HG03571 (cell line): ENCODE results near the gene EEF1AKMT3.

ENCODE experiments used
- ATAC-seq: cut with Tn5 transposase; IDR thresholded peaks from one replicate; pipeline ENCODE4 v1.9.1; 2021; ENCODE audit not compliant: unreplicated experiment

Gene EEF1AKMT3

DNA sequence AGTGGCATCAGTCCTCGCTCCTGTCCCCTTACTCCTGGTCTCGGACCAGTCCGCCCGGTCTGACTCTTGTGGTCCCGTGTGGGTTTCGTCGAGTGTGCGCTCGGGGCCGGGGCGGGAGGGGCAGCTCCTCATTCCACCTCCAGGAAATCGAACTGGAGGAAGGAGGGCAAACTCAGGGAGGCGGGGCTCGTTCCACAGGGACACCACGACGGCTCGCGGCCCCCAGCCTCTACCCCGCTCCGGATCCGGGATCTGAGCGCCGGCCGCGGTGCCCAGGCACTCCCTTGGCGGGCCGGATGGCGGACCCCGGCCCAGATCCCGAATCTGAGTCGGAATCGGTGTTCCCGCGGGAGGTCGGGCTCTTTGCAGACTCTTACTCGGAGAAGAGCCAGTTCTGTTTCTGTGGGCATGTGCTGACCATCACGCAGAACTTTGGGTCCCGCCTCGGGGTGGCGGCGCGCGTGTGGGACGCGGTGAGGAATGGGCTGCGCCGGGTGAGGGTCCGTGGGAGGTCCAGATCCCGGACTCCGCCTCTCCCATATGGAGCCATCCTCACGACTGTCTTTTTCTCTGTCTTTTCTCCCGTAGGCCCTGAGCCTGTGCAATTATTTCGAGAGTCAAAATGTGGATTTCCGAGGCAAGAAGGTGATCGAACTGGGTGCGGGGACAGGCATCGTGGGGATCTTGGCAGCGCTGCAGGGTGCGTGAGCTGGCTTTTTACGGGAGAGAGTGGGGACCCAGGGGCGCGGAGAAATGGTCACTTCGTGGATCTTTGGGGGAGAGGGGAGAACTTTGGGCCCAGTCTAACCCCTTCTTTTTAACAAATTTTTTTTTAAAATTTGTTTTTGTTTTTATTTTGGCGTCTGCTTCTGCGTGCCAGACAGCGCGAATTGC lies at the start of gene EEF1AKMT3:
Gene EEF1AKMT3 (plus strand): TSS at position 186 of the 894 bp plus-strand sequence. CDS start 111 bp downstream, at position 297.
- peak; percentile 33 for ATAC-seq

DNA sequence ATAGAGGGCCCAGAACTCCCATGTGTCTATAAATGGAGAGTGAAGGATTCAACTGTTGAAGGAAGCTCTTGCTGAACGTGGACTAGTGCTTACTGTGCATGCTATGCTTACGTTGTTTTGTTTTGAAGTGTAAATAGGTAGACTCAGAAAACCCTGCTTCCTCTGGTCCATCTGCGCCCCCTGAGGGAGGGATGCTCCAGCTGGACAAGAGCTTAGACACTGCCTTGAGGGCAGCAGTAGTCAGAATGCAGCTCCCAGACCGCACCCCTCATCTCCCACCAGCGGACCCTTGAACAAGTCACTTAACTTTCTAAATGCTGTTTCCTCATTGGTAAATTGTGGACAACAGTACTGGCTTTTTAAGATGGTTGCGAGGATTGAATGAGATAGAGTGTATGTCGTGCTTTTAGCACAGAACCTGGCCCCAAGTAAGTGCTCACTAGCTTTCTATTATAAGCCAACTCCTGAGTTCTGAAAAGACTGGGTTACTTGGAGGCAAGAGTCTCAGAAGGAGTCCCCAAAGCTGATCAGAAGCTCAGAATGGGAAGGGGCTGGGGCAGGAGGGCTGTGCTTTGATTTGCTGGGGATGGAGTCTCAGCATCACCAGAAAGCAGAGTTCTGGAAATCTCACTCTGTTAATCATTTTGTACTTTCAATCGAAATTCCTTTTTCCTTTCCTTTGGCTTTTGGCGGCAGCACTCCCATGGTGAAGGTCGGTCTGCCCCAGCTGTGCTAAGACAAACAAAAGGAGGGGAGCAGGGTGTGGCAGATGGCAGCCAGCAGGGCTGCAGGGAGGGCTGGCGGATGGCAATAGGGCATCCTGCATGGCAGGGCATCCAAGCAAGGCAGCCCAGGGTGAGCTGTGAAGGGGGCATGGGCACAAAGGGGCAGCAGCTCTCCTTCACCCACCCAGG lies 49.4 kb upstream of the EEF1AKMT3 start:
- no peak for ATAC-seq

GRCh38 chr12:57723630-57723962 lies 48.8 kb upstream of the EEF1AKMT3 start:
- no peak for ATAC-seq

DNA sequence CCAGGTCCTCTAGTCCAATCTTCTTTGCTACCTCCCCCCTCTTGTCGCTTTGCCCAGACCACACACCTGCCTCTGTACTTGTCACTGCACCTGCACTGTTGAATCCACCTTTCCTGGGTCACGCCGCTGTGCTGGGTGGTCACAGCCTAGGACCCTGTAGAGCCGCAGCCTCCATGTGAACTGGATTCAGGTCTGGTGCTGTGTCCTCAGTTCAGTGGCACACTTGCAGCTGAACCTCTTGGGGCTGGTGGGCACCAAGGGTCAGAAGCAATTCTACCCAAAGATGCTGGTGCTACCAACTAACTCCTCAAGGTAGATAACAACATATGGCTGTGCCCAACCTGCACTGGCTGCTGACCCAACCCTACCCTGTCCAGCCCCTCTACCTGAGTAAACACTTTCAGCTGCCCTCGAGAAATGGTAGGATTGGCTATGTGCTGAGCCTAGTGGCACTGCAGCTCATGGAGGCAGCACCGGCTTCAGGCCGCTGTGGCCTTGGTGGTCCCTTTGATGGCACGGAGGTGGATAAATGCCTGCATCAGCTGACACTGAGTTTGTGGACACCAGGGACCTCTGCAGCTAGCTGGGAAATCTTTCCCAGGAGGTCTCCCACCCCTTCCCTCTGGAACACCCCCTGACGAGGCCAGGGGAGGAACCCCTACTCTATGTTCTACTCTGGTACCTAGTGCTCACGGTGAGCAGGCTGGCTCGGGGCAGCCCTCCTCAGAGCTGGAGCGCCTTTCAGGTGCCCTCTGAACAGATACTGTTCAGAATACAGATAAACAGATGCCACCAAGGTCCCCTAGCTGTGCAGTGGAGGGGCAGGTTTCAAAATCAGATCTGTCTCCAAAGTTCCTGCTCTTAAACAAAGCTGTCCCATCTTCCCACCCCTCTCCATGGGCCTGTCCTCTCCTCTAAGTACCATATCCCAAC lies 48.1 kb upstream of the EEF1AKMT3 start:
- no peak for ATAC-seq

DNA sequence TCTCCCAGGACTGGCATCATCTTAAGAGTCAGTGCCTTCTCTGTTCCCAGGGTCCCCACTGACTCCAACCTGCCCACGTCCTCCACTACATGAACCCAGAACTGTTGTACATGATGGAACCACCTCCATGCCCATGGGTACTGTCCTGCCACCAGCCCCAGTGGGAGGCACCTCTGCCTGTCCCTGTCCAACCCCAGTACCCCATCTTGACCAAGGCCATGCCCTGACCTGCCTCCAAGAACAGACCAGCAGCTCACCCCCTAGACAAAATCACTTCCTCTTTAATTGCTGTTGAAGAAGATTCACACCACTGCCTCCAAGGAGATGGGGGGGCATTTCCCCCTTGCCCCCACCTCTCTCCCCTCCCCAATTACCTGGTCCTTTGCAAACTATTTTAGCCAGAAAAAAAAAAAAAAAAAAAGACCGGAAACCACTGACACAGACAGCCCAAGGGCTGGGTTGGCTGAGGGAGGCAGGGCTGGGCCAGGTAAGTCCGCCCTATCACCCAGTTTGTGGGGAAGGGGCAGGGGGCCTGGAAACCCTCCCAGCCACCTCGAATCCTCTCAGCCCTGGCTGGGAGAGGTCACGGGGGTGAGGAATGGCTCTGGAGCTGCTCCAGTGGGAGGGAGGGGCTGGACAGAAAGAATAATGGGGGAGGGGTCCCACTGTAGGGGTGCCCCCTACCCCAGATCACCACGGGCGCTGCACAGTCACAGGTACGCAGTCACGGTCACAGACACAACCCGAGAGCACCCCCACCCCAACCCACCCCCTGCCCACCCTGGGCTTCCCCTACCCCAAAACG lies 47.3 kb upstream of the EEF1AKMT3 start:
- no peak for ATAC-seq

DNA sequence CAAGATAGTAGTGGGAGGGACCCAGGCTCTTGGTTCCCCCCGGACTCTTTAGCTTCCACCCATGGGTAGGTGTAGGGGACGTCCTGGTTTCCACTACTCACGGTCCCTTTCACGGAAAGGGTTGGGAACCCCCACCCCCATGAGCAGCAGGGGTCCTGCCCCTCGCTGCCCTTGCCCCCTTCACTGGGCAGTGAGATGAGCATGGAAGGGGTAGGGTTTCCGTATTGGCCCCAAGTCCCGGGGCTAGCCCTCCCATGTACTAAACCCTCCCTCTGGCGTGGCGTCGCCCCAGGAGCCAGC lies 46.6 kb upstream of the EEF1AKMT3 start:
- ATAC-seq: no peak

DNA sequence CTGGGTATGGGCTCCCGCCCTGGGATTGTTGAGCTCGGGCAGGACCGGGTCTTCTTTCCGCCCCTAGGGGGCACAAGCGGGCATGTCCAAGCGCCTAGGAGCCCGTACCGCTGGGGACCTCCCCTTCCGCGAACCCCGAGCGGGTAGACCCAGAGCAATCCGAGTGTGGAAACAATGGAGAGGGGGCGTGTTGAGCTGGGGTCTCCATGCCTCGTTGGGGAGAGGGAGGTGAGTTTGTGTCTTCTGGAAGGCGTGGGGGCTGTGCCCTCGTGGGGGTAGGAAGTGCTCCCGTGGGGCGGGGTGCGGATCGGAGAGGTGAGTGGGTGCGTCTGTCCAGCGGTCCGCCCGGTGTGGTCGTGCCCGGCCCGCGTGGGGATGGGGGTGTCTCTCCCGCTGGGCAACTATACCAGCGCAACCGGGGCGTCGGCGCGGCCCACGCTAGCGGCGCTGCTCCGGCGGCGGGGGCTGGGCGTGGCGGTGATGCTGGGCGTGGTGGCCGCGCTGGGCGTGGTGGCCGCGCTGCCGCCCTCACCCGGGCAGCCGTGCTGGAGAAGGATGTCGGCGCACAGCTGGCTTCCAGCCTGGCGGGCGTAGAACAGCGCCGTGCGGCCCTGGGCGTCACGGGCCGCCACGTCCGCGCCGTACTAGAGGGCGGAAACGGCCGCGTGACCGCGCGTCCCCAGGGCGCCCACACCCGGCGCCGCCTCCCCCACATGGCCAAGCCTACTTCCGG lies 46.1 kb upstream of the EEF1AKMT3 start:
- no peak for ATAC-seq

DNA sequence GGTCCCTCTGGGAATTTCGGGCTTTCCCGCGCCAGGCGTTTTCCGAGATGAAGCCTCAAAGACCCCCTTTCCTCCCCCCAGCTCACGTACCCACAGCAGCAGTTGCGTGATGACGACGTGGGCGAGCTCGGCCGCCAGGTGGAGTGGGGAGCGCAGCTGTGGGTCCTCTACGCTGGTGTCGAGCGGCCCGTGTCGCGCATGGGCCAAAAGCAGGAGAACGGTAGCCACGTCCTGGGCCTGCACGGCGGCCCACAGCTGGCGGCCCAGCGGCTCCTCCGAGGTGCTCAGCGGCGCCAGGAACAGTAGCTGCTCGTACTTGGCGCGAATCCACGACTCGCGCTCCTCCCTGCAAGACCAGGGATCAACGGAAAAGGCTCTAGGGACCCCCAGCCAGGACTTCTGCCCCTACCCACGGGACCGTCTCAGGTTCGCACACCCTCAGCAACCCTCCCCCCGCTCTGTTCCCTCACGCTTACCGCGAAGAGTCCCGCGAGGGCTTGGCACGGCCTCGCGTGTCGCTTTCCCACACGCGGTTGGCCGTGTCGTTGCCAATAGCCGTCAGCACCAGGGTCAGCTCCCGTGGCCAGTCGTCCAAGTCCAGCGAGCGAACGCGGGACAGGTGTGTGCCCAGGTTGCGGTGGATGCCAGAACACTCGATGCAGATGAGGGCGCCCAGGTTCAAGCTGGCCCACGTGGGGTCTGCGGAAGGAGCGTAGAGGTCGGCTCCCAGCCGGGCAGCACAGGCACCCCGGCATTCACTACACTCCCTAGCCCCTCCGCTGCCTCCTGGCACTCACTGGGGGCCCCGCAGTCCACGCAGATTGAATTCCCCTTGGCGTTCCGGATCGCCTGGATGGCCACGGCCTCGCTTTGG lies 45.3 kb upstream of the EEF1AKMT3 start:
- no peak for ATAC-seq

DNA sequence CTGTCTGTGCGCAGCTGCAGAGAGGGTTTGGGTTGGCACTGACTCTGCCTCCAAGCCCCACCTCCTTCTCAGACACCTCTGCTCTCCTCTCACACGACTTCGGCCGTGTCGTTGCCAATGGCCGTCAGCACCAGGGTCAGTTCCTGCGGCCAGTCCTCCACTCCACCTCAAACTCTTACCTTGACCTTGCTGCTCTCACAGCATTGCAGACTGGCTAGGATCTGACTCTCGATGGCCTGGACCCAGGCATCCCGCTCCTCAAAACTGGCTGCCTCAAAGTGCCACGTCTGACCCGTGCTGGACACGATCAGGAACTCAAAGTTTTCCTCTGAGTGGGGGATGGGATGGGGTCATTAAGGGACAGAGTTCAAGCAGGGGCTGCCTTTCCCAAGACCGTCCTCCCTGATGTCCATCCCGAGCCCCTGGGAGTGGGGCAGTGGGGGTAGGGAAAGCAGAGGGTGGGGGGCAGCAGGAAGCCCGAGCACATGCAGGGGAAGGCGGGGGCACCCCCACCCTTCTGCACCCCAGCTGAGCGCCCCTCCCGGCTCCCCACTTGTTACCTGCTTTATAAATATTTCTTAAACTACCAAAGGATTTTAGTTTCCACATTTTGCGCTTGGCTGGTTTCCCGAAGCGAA lies 44.5 kb upstream of the EEF1AKMT3 start:
- no peak for ATAC-seq

DNA sequence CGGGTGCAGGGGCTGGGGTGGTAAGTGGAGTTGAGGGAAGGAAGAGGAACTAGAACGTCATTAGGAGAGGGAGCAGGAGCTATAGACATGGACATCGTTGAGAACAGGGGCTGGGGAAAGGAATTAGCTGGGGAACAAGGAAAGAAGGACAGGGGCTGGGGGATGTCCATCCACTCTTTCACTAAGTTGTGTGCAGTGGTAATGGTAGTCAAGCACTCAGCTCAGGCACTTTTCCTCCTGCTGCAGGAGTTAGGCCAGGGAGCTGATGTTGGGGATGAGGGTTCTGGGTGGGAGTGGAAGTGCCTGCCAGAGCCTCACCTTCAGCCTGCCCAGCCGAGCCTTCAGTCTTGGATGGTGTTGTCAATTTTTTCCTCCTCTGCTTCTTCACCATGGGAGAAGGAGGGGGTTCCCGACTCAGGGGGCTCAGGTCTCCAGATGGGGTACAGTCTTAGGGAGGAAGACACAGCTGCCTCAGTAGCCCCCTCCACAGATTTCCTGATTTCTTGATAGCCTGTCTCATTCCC lies 43.0 kb upstream of the EEF1AKMT3 start:
- ATAC-seq: no peak

GRCh38 chr12:57730336-57731067 lies 41.9 kb upstream of the EEF1AKMT3 start:
- no peak for ATAC-seq

GRCh38 chr12:57731411-57732080 lies 40.9 kb upstream of the EEF1AKMT3 start:
- ATAC-seq: no peak

DNA sequence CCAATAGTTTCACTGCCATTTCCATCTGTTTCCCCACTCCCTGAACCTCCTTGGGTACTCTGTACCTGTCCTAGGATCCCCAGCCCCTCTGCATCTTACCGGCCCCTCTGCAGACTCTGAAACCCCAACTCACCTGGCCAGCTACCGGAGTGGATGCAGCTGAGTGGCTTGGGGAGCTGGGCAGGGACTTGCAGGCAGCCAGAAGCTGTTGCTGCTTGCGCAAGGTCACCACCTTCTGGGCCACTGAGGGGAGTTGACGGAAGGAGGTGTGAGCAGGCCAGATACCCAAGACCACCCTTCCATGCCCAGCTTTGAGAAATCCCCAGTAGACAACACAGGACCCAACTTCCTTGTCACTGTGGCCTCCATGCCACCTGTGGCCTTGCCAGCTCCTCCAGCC lies 40.1 kb upstream of the EEF1AKMT3 start:
- ATAC-seq: no peak

- no peak for ATAC-seq
These were observed 39.5 kb upstream of the EEF1AKMT3 start for GRCh38 chr12:57732726-57733593.

DNA sequence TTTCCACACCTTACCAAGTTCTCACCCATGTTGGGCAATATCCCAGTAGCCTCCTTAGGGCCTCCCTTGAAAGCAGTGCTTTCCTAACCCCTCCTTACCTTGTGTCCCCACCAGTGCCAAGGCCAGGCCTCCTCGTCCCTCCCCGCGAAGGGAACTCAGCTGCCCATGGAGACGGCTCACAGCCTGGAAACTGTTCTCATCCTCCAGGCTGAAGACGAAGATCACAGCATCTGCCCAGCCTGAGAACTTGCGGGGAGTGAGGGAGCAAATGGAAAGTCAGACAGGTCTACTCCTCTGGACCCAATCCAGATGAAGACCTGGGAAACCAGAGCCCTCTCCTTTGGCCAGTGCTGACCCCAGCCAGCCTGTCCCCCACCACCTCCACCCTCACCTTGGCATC lies 38.5 kb upstream of the EEF1AKMT3 start:
- no peak for ATAC-seq

GRCh38 chr12:57734591-57734990 lies 37.8 kb upstream of the EEF1AKMT3 start:
- no peak for ATAC-seq
